NCI-H1694 treated with DMSO at 0.1 percent for 48 hours (cell line): Measurements from ENCODE around the gene CREB3L4.

Source experiments
- DNase-seq: peaks from one replicate; lab custom pipeline; 2025; lab: John Stamatoyannopoulos, UW

Gene CREB3L4

GRCh38 chr1:153967107-153967999, at the start of gene CREB3L4:
CREB3L4 (plus strand) TSS chr1:153967902; CDS start chr1:153968526, 624 bp downstream.
- DNase-seq: peak; percentile 100

- peak; percentile 33 for DNase-seq
Measured at GRCh38 chr1:153919876-153920852, 47.5 kb upstream of the CREB3L4 start.

- DNase-seq: no peak
Measured at GRCh38 chr1:153921080-153921802, 46.5 kb upstream of the CREB3L4 start.

- DNase-seq: no peak
Measured at GRCh38 chr1:153921803-153922075, 46.0 kb upstream of the CREB3L4 start.

- DNase-seq: peak; percentile 81
Measured at GRCh38 chr1:153922076-153922971, 45.4 kb upstream of the CREB3L4 start.

GRCh38 chr1:153922972-153923925, 44.5 kb upstream of the CREB3L4 start, which contains the start of gene GATAD2B:
GATAD2B (minus strand) TSS chr1:153922972; CDS start chr1:153828347, 94,625 bp downstream.
- peak; percentile 100 for DNase-seq

- no peak for DNase-seq
Measured at GRCh38 chr1:153926405-153926804, 41.3 kb upstream of the CREB3L4 start.

- no peak for DNase-seq
Measured at GRCh38 chr1:153928245-153928644, 39.5 kb upstream of the CREB3L4 start.

GRCh38 chr1:153928791-153929341, 38.8 kb upstream of the CREB3L4 start:
- no peak for DNase-seq

- DNase-seq: no peak
Measured at GRCh38 chr1:153929426-153929825, 38.3 kb upstream of the CREB3L4 start.

- no peak for DNase-seq
Measured at GRCh38 chr1:153929981-153930948, 37.4 kb upstream of the CREB3L4 start.

- DNase-seq: no peak
Measured at GRCh38 chr1:153932156-153933131, 35.3 kb upstream of the CREB3L4 start.

GRCh38 chr1:153933430-153933829, 34.3 kb upstream of the CREB3L4 start:
- no peak for DNase-seq

- DNase-seq: no peak
Measured at GRCh38 chr1:153933955-153934354, 33.7 kb upstream of the CREB3L4 start.

GRCh38 chr1:153934746-153935145, 33.0 kb upstream of the CREB3L4 start:
- DNase-seq: no peak

GRCh38 chr1:153936011-153936802, 31.5 kb upstream of the CREB3L4 start:
- DNase-seq: peak; percentile 41
